HepG2 (cell line): ENCODE data around the gene PLIN5. TPM values are rescaled to one million over a fixed set of nuclear protein-coding genes. Genes with fewer than 3 reads are reported as not detected.
A peak's percentile ranks its signal among the peaks of the same experiment; 100 is the strongest.

Experiments used
- ASH2L ChIP-seq: fragments of 300-600, 200-600 bp; sonication (generic); IDR thresholded peaks from 2 replicates; pipeline ENCODE4 v1.7.0; 2017; ENCODE audit warnings: low read depth, mild to moderate bottlenecking, moderate library complexity, mixed read lengths, low read length; ENCODE audit not compliant: insufficient read length
- FOXM1 ChIP-seq: sonication (generic); formaldehyde crosslinking; IDR thresholded peaks from 2 replicates; pipeline ENCODE4 v1.5.0; 2020; ENCODE audit warnings: missing genetic modification reagents
- HCFC1 ChIP-seq: fragments of 150-350 bp; IDR thresholded peaks from 2 replicates; pipeline ENCODE4 v1.6.1; 2014; ENCODE audit warnings: low read depth, low read length
- HMGA1 ChIP-seq: sonication (generic); formaldehyde crosslinking; conservative IDR thresholded peaks from 2 replicates; pipeline ENCODE4 v1.4.0; 2020; ENCODE audit warnings: missing genetic modification reagents
- MED1 ChIP-seq: sonication (generic); formaldehyde crosslinking; IDR thresholded peaks from 2 replicates; pipeline ENCODE4 v1.4.0; 2020; ENCODE audit warnings: missing genetic modification reagents
- MTF1 ChIP-seq: sonication (generic); formaldehyde crosslinking; IDR thresholded peaks from 2 replicates; pipeline ENCODE4 v1.5.0; 2020; ENCODE audit warnings: missing genetic modification reagents
- PHF21A ChIP-seq: sonication (generic); formaldehyde crosslinking; IDR thresholded peaks from 2 replicates; pipeline ENCODE4 v1.5.0; 2020; ENCODE audit warnings: mild to moderate bottlenecking, missing genetic modification reagents
- POLR2AphosphoS5 ChIP-seq: IDR thresholded peaks from 2 replicates; pipeline ENCODE4 v1.6.1; 2012; ENCODE audit warnings: low read depth, low read length
- RBAK ChIP-seq: sonication (generic); formaldehyde crosslinking; IDR thresholded peaks from 2 replicates; pipeline ENCODE4 v1.5.1; 2020; ENCODE audit warnings: mild to moderate bottlenecking, missing genetic modification reagents
- SMC3 ChIP-seq: IDR thresholded peaks from 2 replicates; pipeline ENCODE4 v1.6.1; 2011; ENCODE audit warnings: low read length, improper control_type of control experiment
- TRIM24 ChIP-seq: sonication (generic); formaldehyde crosslinking; IDR thresholded peaks from 2 replicates; pipeline ENCODE4 v1.8.0; 2022; ENCODE audit warnings: mild to moderate bottlenecking, missing genetic modification reagents
- TSC22D2 ChIP-seq: sonication (generic); formaldehyde crosslinking; IDR thresholded peaks from 2 replicates; pipeline ENCODE4 v1.5.1; 2020; ENCODE audit warnings: missing genetic modification reagents, mild to moderate bottlenecking, borderline replicate concordance
- WIZ ChIP-seq: sonication (generic); formaldehyde crosslinking; IDR thresholded peaks from 2 replicates; pipeline ENCODE4 v1.5.1; 2020; ENCODE audit warnings: mild to moderate bottlenecking, missing genetic modification reagents
- ZBTB7B ChIP-seq: sonication (generic); formaldehyde crosslinking; IDR thresholded peaks from 2 replicates; pipeline ENCODE4 v1.4.0; 2020; ENCODE audit warnings: missing genetic modification reagents
- ZNF253 ChIP-seq: sonication (generic); formaldehyde crosslinking; IDR thresholded peaks from 2 replicates; pipeline ENCODE4 v1.8.0; 2022; ENCODE audit warnings: mild to moderate bottlenecking, missing genetic modification reagents, borderline replicate concordance
- ZNF335 ChIP-seq: sonication (generic); formaldehyde crosslinking; IDR thresholded peaks from 2 replicates; pipeline ENCODE4 v1.4.0; 2020; ENCODE audit warnings: missing genetic modification reagents
- ZNF432 ChIP-seq: sonication (generic); formaldehyde crosslinking; IDR thresholded peaks from 2 replicates; pipeline ENCODE4 v1.5.0; 2020; ENCODE audit warnings: missing genetic modification reagents, mild to moderate bottlenecking, borderline replicate concordance
- ZNF629 ChIP-seq: sonication (generic); formaldehyde crosslinking; conservative IDR thresholded peaks from 2 replicates; pipeline ENCODE4 v1.5.0; 2020; ENCODE audit warnings: missing genetic modification reagents
- ZNF772 ChIP-seq: sonication (generic); formaldehyde crosslinking; IDR thresholded peaks from 2 replicates; pipeline ENCODE4 v1.5.0; 2020; ENCODE audit warnings: mild to moderate bottlenecking, missing genetic modification reagents
- ZSCAN9 ChIP-seq: IDR thresholded peaks from 2 replicates; pipeline ENCODE4 v1.6.1; 2016; ENCODE audit warnings: borderline replicate concordance
- polyA plus RNA-seq, 8 experiments: library from polyadenylated mRNA; depleted of rRNA in 3 of 8; stranded (reverse) in 7 of 8; unstranded in 1 of 8; fragments of >200 nt; fragmentation: Illumina TruSeq in 4 of 8; extraction: Trizol in 4 of 8; gene quantifications; 2 replicates each; pipeline versions ENCODE4 v1.2.1 to v1.2.3, GENCODE V29; 2011 to 2016; ENCODE audit warnings: low read depth in 4 of 8, missing spikeins in 1 of 8, mixed read lengths in 1 of 8; ENCODE audit not compliant: insufficient read depth in 1 of 8
- total RNA-seq, 5 experiments: library from RNA; depleted of rRNA; stranded (reverse); fragments of >200 nt; fragmentation: Illumina TruSeq; extraction: Trizol; gene quantifications; 2 replicates each; pipeline ENCODE4 v1.2.3, GENCODE V29; 2016; ENCODE audit warnings: low read depth in 1 of 5
- TF ChIP-seq, protein P1 (sequence below): sonication (generic); formaldehyde crosslinking; IDR thresholded peaks from 2 replicates; pipeline ENCODE4 v1.4.0; 2020; ENCODE audit warnings: missing genetic modification reagents
- TF ChIP-seq, protein P2 (sequence below): sonication (generic); formaldehyde crosslinking; IDR thresholded peaks from 2 replicates; pipeline ENCODE4; 2020; ENCODE audit warnings: missing genetic modification reagents, mild to moderate bottlenecking, borderline replicate concordance
- TF ChIP-seq, protein P3 (sequence below): sonication (generic); formaldehyde crosslinking; IDR thresholded peaks from 2 replicates; pipeline ENCODE4 v1.8.1; 2023; ENCODE audit warnings: mild to moderate bottlenecking, missing genetic modification reagents, borderline replicate concordance
- TF ChIP-seq, protein P4 (sequence below): sonication (generic); formaldehyde crosslinking; IDR thresholded peaks from 2 replicates; pipeline ENCODE4 v1.8.1; 2023; ENCODE audit warnings: mild to moderate bottlenecking, missing genetic modification reagents
- TF ChIP-seq, protein P5 (sequence below): sonication (generic); formaldehyde crosslinking; IDR thresholded peaks from 2 replicates; pipeline ENCODE4 v1.8.1; 2023; ENCODE audit warnings: missing genetic modification reagents, mild to moderate bottlenecking, borderline replicate concordance

PLIN5 gene
- total and polyA plus RNA-seq, 2 of the 13 experiments (the other 11 are each of a cell fraction or from before 2014, with no cell fraction given): 1.8 to 4.8 TPM

DNA sequence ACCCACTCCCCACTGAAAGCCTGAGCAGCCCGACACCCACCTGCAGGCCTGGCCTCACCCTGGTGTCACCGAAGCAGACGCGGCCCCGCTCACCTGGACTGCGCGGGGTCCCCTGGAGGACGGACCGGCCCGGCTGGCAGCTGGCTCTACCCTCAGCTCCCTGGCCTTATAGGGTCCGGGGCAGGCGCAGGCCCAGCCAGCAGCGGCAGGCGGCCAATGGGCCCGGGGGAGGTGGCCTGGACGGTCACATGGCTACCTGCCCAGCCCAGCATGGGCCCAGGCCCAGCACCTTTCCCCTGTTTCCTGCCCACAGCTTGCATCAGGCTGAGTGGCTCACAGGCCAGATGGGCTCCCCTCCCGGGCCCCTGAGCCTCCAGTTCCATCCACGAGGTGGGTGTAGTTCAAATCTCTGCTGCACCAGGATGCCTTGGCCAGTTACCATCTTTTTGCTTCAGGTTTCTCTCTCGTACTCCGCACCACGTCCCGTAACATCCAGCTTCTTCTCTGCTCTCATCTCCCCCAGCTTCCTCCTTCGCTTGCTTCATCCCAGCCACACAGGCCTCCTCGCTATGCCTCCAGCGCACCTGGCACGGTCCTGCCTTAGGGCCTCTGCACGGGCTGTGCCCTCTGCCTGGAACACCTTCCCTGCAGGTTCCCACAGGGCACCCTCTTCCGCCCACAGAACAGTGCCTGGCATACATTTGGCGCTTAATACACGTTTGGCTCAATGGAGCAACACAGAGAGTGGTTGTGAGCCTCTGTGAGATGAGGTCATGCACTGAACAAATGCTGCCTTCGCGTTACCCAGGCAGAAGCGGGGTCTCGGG, 16.5 kb downstream of the PLIN5 start, which contains the start of gene PLIN4 (continued):
- TF ChIP-seq, protein P1, sequence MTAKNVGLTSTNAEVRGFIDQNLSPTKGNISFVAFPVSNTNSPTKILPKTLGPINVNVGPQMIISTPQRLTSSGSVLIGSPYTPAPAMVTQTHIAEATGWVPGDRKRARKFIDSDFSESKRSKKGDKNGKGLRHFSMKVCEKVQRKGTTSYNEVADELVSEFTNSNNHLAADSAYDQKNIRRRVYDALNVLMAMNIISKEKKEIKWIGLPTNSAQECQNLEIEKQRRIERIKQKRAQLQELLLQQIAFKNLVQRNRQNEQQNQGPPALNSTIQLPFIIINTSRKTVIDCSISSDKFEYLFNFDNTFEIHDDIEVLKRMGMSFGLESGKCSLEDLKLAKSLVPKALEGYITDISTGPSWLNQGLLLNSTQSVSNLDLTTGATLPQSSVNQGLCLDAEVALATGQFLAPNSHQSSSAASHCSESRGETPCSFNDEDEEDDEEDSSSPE: no peak
- TF ChIP-seq, protein P2, sequence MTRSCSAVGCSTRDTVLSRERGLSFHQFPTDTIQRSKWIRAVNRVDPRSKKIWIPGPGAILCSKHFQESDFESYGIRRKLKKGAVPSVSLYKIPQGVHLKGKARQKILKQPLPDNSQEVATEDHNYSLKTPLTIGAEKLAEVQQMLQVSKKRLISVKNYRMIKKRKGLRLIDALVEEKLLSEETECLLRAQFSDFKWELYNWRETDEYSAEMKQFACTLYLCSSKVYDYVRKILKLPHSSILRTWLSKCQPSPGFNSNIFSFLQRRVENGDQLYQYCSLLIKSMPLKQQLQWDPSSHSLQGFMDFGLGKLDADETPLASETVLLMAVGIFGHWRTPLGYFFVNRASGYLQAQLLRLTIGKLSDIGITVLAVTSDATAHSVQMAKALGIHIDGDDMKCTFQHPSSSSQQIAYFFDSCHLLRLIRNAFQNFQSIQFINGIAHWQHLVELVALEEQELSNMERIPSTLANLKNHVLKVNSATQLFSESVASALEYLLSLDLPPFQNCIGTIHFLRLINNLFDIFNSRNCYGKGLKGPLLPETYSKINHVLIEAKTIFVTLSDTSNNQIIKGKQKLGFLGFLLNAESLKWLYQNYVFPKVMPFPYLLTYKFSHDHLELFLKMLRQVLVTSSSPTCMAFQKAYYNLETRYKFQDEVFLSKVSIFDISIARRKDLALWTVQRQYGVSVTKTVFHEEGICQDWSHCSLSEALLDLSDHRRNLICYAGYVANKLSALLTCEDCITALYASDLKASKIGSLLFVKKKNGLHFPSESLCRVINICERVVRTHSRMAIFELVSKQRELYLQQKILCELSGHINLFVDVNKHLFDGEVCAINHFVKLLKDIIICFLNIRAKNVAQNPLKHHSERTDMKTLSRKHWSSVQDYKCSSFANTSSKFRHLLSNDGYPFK (CRISPR knock-in tag): peak; percentile 37; the same call in 1 of the 2 replicates
- TF ChIP-seq, protein P3, sequence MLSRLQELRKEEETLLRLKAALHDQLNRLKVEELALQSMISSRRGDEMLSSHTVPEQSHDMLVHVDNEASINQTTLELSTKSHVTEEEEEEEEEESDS (CRISPR knock-in tag): no peak
- TF ChIP-seq ZNF772 (0 out of 2 replicates have a peak, but pooled peaks have one; percentile 27), ZNF335 (CRISPR knock-in tag) (no peak), MTF1 (CRISPR knock-in tag) (no peak), HCFC1 (no peak), FOXM1 (CRISPR knock-in tag) (no peak), ZNF253 (CRISPR knock-in tag) (no peak), RBAK (no peak), ZSCAN9 (0 out of 2 replicates have a peak, but pooled peaks have one; percentile 39), MED1 (CRISPR knock-in tag) (peak; percentile 60; the same call in 1 of the 2 replicates), ZNF432 (no peak), TSC22D2 (CRISPR knock-in tag) (no peak), HMGA1 (CRISPR knock-in tag) (no peak), SMC3 (no peak), WIZ (CRISPR knock-in tag) (no peak), ASH2L (no peak), ZNF629 (CRISPR knock-in tag) (no peak), ZBTB7B (peak; percentile 13; the same call in 1 of the 2 replicates), POLR2AphosphoS5 (peak; percentile 41; the same call in 1 of the 2 replicates), PHF21A (CRISPR knock-in tag) (peak; percentile 37; the same call in 1 of the 2 replicates), TRIM24 (CRISPR knock-in tag) (no peak)
- TF ChIP-seq, protein P4, sequence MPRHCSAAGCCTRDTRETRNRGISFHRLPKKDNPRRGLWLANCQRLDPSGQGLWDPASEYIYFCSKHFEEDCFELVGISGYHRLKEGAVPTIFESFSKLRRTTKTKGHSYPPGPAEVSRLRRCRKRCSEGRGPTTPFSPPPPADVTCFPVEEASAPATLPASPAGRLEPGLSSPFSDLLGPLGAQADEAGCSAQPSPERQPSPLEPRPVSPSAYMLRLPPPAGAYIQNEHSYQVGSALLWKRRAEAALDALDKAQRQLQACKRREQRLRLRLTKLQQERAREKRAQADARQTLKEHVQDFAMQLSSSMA (CRISPR knock-in tag): no peak
- TF ChIP-seq, protein P5, sequence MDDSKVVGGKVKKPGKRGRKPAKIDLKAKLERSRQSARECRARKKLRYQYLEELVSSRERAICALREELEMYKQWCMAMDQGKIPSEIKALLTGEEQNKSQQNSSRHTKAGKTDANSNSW (CRISPR knock-in tag): no peak
